ENCODE data around the gene EPS8.

EPS8 gene

DNA sequence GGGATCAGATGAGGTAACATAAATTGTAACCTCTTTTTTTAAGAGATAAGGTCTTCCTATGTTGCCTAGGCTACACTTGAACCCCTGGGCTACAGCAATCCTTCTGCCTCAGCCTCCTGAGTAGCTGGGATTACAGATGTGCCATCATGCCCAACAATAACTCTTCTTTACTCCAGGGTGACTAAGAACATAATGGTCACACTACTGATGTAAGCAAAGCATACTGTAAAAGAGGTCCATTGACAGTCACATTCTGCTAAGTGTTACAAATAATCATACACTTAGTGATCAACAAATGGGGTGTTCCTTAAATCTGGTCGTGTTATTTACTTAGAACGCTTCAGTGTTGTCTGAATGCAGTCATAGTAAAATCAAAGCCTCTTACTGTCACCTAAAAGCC lies 68.9 kb downstream of the EPS8 start:
- H3K27me3 ChIP-seq (ENCODE audit: insufficient read depth, low read length) = no peaks in the 10 kb centered on the region
- H3K4me1 ChIP-seq (ENCODE audit: insufficient read depth, low read length, severe bottlenecking) = no peaks in the 10 kb centered on the region
- H3K4me2 ChIP-seq (ENCODE audit: low read length) = no peak overlapping the region
- H3K36me3 ChIP-seq (ENCODE audit: insufficient read depth, low read length) = no peaks in the 10 kb centered on the region
- H2AFZ ChIP-seq (ENCODE audit: low read length) = no peak overlapping the region
- no peak overlapping the region for H3K27ac ChIP-seq (ENCODE audit: low read depth, low read length, poor library complexity, severe bottlenecking)
- no peaks in the 10 kb centered on the region for H3K9me3 ChIP-seq (ENCODE audit: low read length)
- no peaks in the 10 kb centered on the region for H4K20me1 ChIP-seq (ENCODE audit: insufficient read depth, low read length)
- H3K9ac ChIP-seq (ENCODE audit: low read length) = no peak overlapping the region
- no peaks in the 10 kb centered on the region for H3K9me2 ChIP-seq (ENCODE audit: low read depth, low read length)
- no peak overlapping the region for H3K4me3 ChIP-seq (ENCODE audit: low read depth, low read length, poor library complexity, severe bottlenecking)
- no peaks in the 10 kb centered on the region for H3K79me2 ChIP-seq (ENCODE audit: insufficient read depth, low read length)
- no peak for TF ChIP-seq EZH2 (IDR thresholded peaks at IDR 0.05; ENCODE audit: borderline replicate concordance, low read length)
- TF ChIP-seq, protein P1, sequence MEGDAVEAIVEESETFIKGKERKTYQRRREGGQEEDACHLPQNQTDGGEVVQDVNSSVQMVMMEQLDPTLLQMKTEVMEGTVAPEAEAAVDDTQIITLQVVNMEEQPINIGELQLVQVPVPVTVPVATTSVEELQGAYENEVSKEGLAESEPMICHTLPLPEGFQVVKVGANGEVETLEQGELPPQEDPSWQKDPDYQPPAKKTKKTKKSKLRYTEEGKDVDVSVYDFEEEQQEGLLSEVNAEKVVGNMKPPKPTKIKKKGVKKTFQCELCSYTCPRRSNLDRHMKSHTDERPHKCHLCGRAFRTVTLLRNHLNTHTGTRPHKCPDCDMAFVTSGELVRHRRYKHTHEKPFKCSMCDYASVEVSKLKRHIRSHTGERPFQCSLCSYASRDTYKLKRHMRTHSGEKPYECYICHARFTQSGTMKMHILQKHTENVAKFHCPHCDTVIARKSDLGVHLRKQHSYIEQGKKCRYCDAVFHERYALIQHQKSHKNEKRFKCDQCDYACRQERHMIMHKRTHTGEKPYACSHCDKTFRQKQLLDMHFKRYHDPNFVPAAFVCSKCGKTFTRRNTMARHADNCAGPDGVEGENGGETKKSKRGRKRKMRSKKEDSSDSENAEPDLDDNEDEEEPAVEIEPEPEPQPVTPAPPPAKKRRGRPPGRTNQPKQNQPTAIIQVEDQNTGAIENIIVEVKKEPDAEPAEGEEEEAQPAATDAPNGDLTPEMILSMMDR (IDR thresholded peaks at IDR 0.05; ENCODE audit: low read length) = no peak
- no peaks in the 10 kb centered on the region for H3F3A ChIP-seq (ENCODE audit: insufficient read depth, low read length)

DNA sequence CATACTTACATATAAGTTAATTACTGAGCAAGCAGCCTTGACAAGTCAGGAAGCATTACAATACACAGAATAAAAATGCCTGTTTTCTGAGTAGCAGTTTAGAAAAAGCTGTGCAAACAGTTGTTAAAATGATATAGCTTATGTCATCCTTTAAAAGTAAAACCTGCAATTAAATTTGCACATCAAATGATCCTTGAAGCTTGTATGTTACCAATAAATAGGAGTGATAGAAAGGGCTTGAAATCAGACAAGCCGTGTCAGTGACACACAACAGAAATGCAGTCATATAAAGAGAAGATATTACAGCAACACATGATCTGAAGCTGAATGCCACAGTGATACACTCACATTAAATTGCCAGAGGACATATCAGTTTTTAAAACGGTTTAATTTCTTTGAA lies 70.0 kb downstream of the EPS8 start:
- H3K27ac ChIP-seq (ENCODE audit: low read depth, low read length, poor library complexity, severe bottlenecking) = no peak overlapping the region

DNA sequence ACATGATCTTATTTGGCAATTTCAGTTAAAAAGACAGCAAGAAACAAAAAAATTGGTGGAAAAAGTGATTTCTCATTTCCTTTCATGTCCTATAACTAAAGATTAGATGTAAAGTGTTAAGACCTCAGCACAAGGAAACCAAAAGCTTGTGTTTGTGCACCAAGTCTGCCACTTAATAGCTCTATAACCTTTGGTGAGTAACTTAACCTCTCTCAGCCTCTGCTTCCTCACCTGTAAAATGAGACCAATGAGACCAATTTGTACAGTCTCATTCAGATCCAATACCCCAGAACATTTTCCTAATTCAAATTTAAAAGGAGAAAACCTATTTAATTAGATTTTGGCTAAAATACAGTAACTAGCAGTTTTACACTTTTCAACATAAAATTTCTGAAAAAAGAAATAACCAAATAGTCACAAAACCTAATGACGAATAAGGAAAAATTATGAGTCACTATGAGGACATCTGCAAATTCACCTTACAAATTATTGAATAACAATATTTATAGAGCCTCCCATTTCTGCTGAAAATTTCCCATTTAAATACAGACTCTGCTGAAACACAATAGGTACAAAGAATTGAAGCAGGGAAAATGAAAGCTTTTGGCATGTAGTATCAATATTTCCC lies 71.1 kb downstream of the EPS8 start:
- no peaks in the 10 kb centered on the region for H3K36me3 ChIP-seq (ENCODE audit: insufficient read depth, low read length)
- H2AFZ ChIP-seq (ENCODE audit: low read length) = no peak overlapping the region
- H3F3A ChIP-seq (ENCODE audit: insufficient read depth, low read length) = no peaks in the 10 kb centered on the region
- H3K27me3 ChIP-seq (ENCODE audit: insufficient read depth, low read length) = no peaks in the 10 kb centered on the region
- H3K27ac ChIP-seq (ENCODE audit: low read depth, low read length, poor library complexity, severe bottlenecking) = no peak overlapping the region
- no peaks in the 10 kb centered on the region for H3K79me2 ChIP-seq (ENCODE audit: insufficient read depth, low read length)
- no peak overlapping the region for H3K4me3 ChIP-seq (ENCODE audit: low read depth, low read length, poor library complexity, severe bottlenecking)
- H4K20me1 ChIP-seq (ENCODE audit: insufficient read depth, low read length) = no peaks in the 10 kb centered on the region
- no peaks in the 10 kb centered on the region for H3K9me3 ChIP-seq (ENCODE audit: low read length)
- H3K9me2 ChIP-seq (ENCODE audit: low read depth, low read length) = no peaks in the 10 kb centered on the region
- no peaks in the 10 kb centered on the region for H3K4me1 ChIP-seq (ENCODE audit: insufficient read depth, low read length, severe bottlenecking)
- no peak overlapping the region for H3K9ac ChIP-seq (ENCODE audit: low read length)
- no peak overlapping the region for H3K4me2 ChIP-seq (ENCODE audit: low read length)
- TF ChIP-seq, protein P1 (IDR thresholded peaks at IDR 0.05; ENCODE audit: low read length) = no peak
- no peak for TF ChIP-seq EZH2 (IDR thresholded peaks at IDR 0.05; ENCODE audit: borderline replicate concordance, low read length)

More for the DNA sequence above, 70.0 kb downstream of the EPS8 start:
- Histone ChIP-seq H3K4me2 (ENCODE audit: low read length) (no peak overlapping the region), H3K79me2 (ENCODE audit: insufficient read depth, low read length) (no peaks in the 10 kb centered on the region), H3K4me1 (ENCODE audit: insufficient read depth, low read length, severe bottlenecking) (no peaks in the 10 kb centered on the region), H3K9me3 (ENCODE audit: low read length) (no peaks in the 10 kb centered on the region), H4K20me1 (ENCODE audit: insufficient read depth, low read length) (no peaks in the 10 kb centered on the region), H3K36me3 (ENCODE audit: insufficient read depth, low read length) (no peaks in the 10 kb centered on the region), H3K9ac (ENCODE audit: low read length) (no peak overlapping the region), H2AFZ (ENCODE audit: low read length) (no peak overlapping the region), H3K27me3 (ENCODE audit: insufficient read depth, low read length) (no peaks in the 10 kb centered on the region), H3K9me2 (ENCODE audit: low read depth, low read length) (no peaks in the 10 kb centered on the region), H3F3A (ENCODE audit: insufficient read depth, low read length) (no peaks in the 10 kb centered on the region), H3K4me3 (ENCODE audit: low read depth, low read length, poor library complexity, severe bottlenecking) (no peak overlapping the region)
- TF ChIP-seq, protein P1 (IDR thresholded peaks at IDR 0.05; ENCODE audit: low read length) = no peak
- no peak for TF ChIP-seq EZH2 (IDR thresholded peaks at IDR 0.05; ENCODE audit: borderline replicate concordance, low read length)

Data from OCI-LY1 (cell line).